ENCODE data around the gene B9D1.

The B9D1 gene

DNA sequence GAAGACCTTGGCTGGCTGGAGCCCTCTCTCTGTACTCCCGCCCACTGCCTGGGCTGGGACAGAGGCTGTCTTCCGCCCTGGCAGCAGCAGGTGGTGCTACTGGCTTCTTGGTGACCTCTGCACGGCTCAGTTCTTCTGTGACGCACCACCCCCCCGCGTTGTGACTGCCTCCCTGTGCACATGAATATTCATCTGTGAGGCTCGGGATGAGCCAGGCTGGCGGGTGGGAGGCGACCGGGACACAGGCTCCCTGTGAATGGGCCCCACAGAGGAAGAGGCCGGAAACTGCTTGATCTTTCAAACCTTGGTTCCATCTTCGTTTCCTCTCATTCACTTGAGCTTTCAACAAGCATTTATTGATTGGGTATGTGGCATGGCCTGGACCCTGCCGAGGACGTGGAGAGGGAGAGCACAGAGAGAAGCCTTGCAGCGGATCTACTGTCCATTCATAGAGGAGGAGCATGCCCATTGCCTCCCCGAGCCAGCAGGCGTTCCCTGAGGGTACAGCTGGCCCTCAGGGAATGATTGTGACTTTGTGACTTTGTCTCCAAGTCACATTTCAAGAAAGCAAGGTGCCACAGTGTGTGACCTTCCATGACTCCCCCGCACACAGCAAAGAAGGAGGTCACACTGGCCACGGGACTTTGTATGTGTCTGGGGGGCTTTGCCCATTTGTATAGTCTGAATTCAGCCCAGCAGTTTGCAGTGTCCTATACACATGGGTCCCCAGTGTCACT, 45.0 kb downstream of the B9D1 start:
- peak; percentile 87 for DNase-seq

GRCh38 chr17:19316761-19317358, 45.7 kb downstream of the B9D1 start:
- no peak for DNase-seq

DNA sequence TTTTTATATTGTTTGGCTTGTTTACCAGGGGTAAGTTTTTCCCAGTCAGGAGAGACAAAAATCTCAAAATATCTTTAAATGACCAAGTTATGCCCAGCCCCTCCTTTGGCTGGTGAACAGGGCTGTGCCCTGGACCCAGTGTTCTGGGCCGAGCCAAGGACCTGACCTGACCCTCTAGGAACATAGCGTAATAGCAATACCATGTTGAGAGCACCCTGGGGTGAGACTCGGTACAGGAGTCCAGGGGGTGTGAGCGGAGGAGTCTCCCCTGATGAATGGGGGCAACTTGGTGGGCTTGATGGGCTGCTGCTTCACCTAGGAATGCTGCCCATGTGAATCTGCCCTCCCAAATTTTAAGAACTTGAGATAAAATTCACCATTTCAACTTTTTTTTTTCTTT, 47.4 kb downstream of the B9D1 start:
- no peak for DNase-seq

DNA sequence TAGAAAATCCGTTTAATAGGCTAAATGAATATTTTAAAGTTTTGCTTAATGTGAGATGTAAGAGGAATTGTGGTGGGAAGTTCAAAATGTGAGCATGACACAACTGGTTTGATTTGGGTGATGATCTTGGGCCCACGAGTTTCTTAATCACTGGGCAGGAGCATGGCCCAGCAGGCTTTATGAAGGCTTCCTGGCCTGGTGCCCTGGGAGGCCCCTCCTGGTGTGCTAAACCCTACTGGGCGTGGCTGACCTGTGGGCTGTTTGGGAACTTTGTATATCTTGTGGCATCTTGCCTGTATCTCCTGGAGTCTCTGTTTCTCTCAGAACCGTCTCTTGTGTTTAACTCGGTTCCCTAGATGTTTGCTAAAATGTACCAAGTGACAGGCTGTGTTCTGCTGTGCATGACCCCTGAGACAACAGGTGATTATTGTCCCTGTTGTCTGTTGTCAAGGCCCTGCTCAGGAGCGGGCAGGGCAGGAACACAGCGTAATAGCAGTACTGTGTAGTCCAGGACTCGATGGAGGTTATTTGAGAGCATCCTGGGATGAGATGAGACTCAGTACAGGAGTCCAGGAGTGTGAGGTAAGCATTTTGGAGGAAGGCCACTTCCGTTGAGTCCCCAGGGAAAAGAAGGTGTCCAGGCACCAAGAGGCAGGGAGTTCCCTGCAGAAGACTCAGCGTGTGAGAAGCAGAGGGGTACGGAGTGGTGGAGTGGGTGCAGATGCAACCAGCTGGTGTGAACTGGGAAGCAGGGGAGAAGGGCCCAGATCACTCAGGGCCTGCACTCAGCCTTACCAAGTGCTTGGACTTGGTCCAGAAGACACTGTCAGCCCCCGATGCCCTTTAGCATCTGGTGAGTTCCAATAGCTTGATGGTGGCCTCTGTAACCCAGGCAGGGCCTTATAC, 48.5 kb downstream of the B9D1 start:
- DNase-seq = no peak

- no peak for DNase-seq
These were observed 49.3 kb downstream of the B9D1 start for GRCh38 chr17:19313066-19313745.

- no peak for DNase-seq
These were observed 50.1 kb downstream of the B9D1 start for GRCh38 chr17:19312406-19312805.

- no peak for DNase-seq
These were observed 50.9 kb downstream of the B9D1 start for GRCh38 chr17:19311421-19312215.

GRCh38 chr17:19311016-19311415, 51.5 kb downstream of the B9D1 start:
- DNase-seq = no peak

GRCh38 chr17:19310151-19310550, 52.4 kb downstream of the B9D1 start:
- DNase-seq = no peak

- no peak for DNase-seq
These were observed 52.8 kb downstream of the B9D1 start for GRCh38 chr17:19309701-19310100.

- no peak for DNase-seq
These were observed 54.1 kb downstream of the B9D1 start for GRCh38 chr17:19308398-19308797.

- no peak for DNase-seq
These were observed 55.0 kb downstream of the B9D1 start for GRCh38 chr17:19307521-19307920.

GRCh38 chr17:19306160-19307111, 56.1 kb downstream of the B9D1 start:
- no peak for DNase-seq

- no peak for DNase-seq
These were observed 56.8 kb downstream of the B9D1 start for GRCh38 chr17:19305761-19306159.

- no peak for DNase-seq
These were observed 57.3 kb downstream of the B9D1 start for GRCh38 chr17:19305256-19305655.

DNA sequence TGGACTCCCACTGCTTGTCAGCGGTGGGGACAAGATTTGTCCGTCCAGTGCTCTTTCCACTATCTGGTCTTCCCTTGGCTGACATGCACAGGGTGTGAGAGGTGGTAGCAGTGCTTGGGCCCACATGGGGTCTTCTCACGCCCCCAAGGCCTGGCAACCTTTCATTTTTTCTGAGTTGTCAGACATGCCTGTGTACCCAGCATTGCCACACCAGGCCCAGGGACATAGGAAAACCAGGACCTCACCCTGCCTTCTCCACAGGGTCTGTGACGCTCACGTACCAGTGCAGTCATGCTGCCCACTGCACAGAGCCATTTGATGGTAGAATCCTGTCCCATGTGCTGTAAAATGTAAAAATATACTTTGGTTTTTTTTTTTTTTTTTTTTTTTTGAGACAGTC, 57.8 kb downstream of the B9D1 start:
- no peak for DNase-seq

DNA sequence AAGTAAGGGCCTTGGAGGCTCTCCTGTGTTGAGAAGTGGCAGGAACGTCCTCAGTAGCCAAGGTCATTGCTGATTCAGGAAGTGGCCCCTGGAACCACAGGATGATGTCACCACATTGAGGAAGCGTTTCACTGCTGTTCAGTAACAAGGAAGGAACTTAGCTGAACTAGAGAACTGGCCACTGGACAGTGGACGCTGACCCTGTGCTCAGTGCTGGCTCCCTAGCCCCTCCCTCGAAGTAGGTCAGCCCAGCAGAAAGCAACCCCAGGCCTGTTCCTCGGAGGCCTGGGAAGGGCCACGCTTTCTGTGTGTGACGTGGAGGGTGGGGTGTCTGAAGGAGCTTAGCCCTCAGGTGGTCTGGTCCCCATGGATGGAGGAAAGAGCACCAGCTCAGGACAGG, 58.3 kb downstream of the B9D1 start:
- no peak for DNase-seq

GRCh38 chr17:19303367-19303776, 59.2 kb downstream of the B9D1 start:
- DNase-seq = no peak

DNA sequence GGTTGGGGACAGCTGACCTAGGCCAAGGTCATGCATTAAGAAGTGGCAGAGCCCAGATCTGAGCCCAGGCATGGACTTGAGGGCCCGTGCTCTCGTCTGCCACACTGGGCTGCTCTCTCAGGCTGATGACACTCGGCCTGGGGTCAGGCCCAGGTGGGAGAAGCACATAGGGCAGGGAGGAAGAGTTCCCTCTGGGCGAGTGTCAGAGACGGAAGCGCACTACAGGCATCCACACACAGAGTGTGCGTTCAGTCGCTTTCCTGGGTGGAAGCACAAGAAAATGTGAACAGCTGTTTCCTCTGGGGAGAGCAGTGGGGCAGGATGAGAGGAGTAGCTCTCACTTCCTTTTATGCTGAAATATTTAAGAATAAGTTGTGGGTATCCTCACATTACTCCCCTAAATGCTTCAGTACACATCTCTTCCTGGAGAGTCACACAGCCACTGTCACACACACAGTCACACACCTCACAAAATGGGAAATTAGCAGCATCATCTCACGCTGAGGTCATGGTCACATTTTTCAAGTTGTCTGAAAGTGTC, 59.7 kb downstream of the B9D1 start:
- DNase-seq = no peak

- DNase-seq = no peak
These were observed 60.5 kb downstream of the B9D1 start for GRCh38 chr17:19301973-19302372.
